A172 (cell line): ENCODE results near the gene TXNDC2. TPM values are rescaled to one million over a fixed set of nuclear protein-coding genes. Genes with fewer than 3 reads are reported as not detected.
"Not testable (repeated sequence)": the region's sequence is repeated elsewhere in the genome, so short reads cannot be mapped to it uniquely, and the experiment has no call there.

Source experiments
- DNase-seq: peaks from one replicate; pipeline ENCODE4 v3.0.0-alpha.2; 2015; ENCODE audit warnings: low spot score
- total RNA-seq: library from RNA; depleted of rRNA; stranded (reverse); fragments of >200 nt; shearing (Covaris generic); gene quantifications from 2 replicates; pipeline ENCODE4 v1.2.3, GENCODE V29; 2014; rRNA removed

TXNDC2 gene
- 0.05 and 0.26 TPM in 2 replicates for total RNA-seq

GRCh38 chr18:9885170-9886004 lies at the start of gene TXNDC2:
TSS of gene TXNDC2 (plus strand) at chr18:9885973. CDS start at chr18:9886681, 708 bp downstream.
- DNase-seq = no peak

GRCh38 chr18:9838144-9838877 lies 47.5 kb upstream of the TXNDC2 start:
- DNase-seq = peak; percentile 67

GRCh38 chr18:9839211-9839610 lies 46.6 kb upstream of the TXNDC2 start:
- DNase-seq = no peak

GRCh38 chr18:9839853-9840252 lies 45.9 kb upstream of the TXNDC2 start:
- DNase-seq = no peak

GRCh38 chr18:9841752-9842151 lies 44.0 kb upstream of the TXNDC2 start:
- no peak for DNase-seq

GRCh38 chr18:9842448-9842847 lies 43.3 kb upstream of the TXNDC2 start:
- DNase-seq = no peak

- no peak for DNase-seq
Measured at GRCh38 chr18:9845256-9845655, 40.5 kb upstream of the TXNDC2 start.

- DNase-seq = no peak
Measured at GRCh38 chr18:9846162-9846925, 39.4 kb upstream of the TXNDC2 start.

- DNase-seq = no peak
Measured at GRCh38 chr18:9848170-9848879, 37.4 kb upstream of the TXNDC2 start.

- DNase-seq = peak; percentile 42
Measured at GRCh38 chr18:9849407-9850283, 36.1 kb upstream of the TXNDC2 start.

GRCh38 chr18:9850309-9850708 lies 35.5 kb upstream of the TXNDC2 start:
- no peak for DNase-seq

- no peak for DNase-seq
Measured at GRCh38 chr18:9851511-9851910, 34.3 kb upstream of the TXNDC2 start.

- no peak for DNase-seq
Measured at GRCh38 chr18:9852266-9853081, 33.3 kb upstream of the TXNDC2 start.

- DNase-seq = no peak
Measured at GRCh38 chr18:9854801-9855676, 30.7 kb upstream of the TXNDC2 start.

GRCh38 chr18:9855681-9856080 lies 30.1 kb upstream of the TXNDC2 start:
- no peak for DNase-seq

GRCh38 chr18:9856092-9856491 lies 29.7 kb upstream of the TXNDC2 start:
- DNase-seq = no peak

- DNase-seq = not testable (repeated sequence)
Measured at GRCh38 chr18:9857479-9857998, 28.2 kb upstream of the TXNDC2 start.

GRCh38 chr18:9858642-9859041 lies 27.1 kb upstream of the TXNDC2 start:
- DNase-seq = no peak
